NCI-H1417 (cell line): ENCODE data around the gene GINS2.

ENCODE experiments used
- DNase-seq, 3 experiments: peaks; one replicate each; lab custom pipeline; 2025; lab: John Stamatoyannopoulos, UW

Gene GINS2

DNA sequence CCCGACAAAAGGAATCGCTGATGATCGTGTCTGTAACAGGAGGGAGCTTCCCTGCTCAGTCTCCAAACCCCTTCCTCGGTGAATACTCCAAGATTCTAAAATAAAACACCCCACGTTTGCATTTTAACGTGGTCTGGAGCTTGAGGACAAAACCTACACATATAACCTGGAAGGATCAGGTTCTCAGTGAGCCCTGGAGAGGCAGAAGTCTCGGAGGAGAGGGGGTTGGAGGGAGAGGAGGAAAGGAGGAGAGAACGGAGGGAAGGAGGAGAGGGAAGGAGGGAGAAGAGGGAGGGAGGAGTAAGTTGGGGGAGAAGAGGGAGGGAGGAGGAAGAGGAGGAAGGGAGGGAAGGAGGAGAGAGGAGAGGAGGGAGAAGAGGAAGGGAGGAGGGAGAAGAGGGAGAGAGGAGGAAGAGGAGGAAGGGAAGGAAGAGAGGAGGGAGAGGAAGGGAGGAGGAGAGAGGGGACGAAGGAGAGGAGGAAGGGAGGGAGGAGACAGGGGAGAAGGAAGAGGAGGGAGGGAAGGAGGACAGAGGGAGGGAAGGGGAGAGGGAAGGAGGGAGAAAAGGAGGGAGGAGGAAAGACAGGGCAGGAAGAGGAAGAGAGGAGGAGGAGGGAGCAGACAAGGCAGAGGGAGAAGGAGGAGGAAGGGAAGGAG, 27.4 kb upstream of the GINS2 start:
- DNase-seq: no peak

DNA sequence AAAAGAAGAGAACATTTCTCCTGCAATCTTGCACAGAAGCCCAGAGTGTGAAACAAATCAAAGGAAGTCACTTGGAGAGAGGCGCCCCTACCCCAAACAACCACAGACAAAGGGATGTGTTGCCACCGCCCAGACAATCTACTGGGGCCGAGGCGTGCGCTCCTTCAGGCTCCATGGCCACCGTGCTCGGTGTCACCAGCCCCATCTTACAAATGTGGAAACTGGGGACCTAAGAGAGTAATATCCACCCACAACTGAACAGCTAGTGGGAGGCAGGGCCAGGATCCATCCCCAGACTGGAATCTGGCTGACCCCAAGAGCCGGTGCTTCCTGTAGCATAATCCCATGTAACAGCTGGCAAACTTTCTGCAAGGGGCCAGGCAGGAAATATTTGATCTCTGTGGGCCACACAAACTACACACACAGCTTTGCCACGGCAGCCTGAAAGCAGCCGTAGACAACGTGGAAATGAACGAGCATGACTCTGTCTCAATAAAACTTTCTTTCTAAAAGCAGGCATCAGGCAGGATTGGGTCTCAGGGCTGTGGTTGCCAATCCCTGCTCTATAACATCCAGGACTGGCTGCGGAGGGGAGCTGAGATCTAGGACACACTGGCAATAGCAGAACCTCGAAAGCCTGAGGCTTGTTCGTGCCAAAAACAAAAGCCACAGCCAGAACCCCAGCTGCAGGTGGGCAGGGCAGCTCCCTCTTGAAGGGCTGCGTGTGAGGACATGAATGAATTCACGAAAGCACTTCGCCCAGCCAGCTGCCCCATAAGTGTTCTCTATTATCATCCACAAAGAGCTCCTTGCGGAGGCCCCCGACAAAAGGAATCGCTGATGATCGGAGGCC, 26.6 kb upstream of the GINS2 start:
- DNase-seq: peak; percentile 85 to 96 (median 87)

DNA sequence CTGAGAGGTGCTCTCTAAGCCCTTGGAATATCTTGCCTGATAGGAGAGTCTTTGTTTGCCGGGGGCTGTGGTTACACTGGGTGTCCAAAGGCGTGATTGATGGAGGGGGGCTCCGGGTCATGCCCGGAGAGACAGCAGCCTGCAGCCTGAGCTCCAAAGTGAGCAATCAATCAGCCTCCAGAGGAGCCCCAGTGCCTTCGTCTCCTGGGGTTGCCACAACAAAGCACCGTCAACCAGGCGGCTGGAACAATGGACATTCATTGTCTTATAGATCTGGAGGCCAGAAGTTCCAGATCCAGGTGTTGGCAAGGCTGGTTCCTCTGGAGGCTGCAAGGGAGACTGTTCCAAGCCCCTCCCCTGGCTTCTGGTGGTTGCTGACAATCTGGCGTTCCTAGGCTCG, 24.0 kb upstream of the GINS2 start:
- DNase-seq: peak in 2 of 3 experiments; percentile 7 to 33

DNA sequence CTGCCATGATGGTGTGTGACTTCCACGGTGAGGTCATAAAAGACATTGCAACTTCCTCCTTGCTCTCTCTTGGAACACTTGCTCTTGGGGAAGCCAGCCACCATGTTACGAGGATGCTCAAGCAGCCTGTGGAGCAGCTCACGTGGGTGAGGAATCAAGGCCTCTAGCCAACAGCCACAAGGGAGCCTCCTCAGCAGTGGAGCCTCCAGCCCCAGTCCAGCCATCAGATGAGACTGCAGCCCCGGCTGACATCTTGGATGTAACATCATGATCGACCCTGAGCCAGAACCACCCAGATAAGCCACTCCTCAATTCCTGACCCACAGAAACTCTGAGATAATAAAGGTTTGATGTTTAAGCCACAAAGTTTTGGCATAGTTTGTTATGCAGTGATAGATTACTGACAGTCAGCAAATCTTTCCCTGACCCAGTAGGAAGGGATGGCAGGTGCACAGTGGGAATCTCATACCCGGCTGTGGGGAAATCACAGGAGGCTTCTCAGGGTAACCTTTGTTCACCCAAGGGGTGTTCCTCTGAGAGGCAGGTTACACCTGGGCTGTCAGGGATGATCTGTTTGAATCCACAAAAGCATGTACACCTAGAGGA, 23.3 kb upstream of the GINS2 start:
- no peak for DNase-seq

DNA sequence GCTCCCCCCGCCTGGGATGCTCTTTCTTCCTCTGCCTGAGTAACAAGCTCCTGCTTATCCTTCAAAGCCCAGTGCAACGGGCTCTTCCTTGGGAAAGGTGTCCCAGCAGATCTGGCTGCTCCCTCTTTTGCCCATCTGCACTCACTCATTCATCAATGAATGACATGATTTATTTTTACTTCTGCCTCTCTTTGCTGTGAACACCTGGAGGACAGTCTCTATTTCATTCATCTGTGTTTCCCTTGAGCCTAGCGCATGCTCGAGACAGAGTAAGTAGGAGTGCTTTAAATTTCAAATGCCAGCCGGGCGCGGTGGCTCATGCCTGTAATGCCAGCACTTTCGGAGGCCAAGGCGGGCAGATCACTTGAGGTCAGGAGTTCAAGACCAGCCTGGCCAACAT, 22.0 kb upstream of the GINS2 start:
- peak in 2 of 3 experiments; percentile 71 to 88 for DNase-seq

DNA sequence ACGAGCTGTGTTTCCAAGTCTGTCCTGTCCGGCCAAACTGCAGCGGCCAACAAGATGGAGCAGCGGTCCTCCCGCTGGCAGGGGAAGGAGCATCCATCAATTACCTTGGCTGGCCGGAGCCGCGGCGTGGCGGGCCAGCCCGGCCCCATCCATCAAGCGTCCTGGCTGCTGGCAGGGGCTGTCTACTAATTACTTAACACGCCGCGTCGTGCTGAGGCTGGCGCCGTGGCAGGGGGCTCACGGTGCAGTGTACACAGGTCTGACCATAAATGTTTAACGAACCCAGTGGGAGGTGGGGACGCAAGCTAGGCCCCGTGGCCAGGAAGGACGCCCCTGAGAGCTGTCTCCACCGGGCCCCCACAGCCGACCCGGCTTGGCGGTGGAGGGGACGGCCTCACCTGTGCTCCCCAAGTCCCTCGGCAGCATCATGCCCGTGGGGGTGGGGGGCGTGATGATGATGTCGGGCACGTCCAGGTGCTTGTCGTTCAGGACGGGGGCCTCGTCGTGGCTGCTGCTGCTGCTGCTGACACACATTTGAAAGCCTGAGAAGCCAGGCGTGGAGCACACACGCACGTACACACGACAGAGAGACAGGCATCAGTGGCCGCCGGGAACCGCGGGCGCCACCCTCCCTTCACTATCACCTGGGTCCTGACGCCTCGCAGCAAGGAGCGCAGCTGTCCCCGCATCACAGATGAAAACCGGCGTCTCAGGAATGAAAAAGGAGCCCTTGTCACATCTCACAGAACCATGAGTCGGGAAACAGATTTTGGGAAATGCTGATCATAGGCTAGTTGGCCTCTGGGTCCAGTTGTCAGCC, 21.2 kb upstream of the GINS2 start:
- DNase-seq: peak; percentile 38 to 96 (median 87)

DNA sequence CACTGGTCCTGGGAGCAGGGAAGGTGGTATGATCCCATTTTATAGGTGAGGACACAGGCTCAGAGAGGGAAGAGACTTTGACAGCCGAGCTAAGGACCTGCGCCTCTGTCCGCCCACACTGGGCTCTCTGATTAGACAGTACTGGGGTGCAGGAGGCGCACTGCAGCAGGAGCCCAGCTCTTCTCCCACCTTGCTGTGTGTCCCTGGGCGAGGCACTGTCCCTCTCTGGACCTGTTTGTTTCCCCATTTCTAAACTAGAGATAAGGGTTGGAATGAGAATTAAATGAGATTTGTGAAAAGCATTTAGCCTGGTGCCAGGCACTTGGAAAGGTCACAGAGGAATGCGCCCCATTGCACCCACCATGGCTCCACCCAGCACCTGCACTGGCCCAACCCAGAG, 19.6 kb upstream of the GINS2 start:
- DNase-seq: no peak

DNA sequence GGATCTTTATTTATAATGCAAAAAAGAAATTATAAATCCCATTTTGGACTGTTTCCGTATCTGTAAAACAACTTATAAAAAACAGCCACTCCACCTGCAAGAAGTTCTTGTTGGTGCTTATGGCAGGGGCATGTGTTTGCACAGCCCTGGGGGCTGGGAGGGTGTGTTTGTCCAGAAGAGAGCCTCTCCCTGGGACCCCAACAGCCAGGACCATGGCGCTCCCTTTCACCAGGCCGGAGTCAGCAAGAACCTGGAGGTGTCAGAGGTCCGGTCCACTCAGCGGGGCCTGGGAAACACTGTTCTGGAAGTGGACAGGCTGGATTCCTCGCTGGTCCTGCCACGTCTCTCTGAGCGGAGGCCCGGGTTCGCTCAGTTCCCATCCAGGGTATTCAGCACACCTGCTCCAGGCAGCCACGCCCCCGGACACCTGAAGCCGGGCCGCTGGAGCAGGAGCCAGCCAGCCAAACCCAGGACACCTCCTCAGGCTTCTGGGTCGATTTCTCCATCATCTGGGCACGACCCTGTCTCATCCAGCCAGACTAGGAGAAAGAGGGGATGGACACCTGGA, 18.9 kb upstream of the GINS2 start:
- peak; percentile 43 to 73 (median 45) for DNase-seq

DNA sequence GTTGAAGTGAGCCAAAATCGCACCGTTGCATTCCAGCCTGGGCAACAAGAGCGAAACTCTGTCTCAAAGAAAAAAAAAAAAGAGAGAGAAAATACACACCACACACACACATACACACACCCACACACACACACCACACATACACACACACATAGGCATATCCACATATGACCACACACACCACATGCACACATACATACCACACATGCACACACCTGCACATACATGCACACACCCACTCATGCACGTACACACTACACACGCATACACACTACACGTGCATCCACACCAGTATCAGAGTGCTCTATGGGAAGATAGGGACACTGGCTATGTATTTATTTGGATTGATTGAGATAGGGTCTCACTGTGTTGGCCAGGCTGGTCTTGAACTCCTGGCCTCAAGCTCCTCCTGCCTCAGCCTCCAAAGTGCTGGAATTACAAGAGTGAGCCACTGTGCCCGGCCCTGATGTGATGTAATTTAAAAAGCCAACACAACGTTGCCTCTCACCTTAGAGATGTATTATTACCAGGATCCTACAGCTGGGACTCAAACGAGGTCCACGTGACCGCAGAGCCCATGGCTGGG, 17.8 kb upstream of the GINS2 start:
- no peak for DNase-seq

DNA sequence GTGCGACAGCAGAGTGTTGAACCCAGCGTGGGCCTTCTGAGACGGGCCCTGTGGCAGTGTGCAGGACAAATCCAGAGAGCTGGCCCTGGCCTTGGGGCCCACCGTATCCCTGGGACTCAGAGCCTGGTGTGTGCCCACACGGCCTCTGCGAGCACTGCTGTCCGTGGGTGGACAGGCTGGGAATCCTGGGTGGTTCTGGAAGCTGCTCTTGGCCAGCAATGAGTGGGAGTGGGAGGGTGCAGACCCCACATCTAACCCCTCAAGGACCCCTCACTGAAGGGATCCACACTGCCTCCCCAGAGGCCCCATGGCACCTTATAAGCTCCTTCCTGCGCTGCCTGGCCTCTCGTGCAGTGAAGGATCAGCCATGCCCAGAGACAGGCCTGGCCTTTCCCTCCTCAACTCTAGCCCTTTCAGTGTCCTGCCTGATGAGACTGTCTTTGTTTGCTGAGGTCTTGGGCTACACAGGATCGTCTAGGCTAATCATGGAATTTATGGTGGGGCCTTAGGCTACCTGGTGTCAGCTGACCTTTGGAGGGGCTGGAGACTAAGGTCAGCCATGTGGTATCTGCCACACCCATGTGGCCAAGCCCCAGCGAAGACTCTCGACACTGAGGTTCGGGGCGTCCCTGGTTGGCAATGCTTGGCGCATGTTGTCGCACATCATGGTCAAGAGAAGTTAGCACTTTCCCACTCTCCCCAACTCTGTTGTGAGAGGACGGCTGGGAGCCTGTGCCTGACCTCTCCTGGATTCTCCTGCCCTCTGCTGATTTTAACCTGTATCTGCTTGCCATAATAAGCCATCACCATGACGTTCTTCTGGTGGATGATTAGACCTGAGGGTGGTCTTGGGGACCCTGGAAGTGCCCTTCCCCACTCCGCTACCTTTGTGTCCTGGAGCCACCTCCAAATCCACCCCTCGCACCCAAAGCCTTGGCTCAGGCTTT, 16.4 kb upstream of the GINS2 start:
- DNase-seq: no peak

DNA sequence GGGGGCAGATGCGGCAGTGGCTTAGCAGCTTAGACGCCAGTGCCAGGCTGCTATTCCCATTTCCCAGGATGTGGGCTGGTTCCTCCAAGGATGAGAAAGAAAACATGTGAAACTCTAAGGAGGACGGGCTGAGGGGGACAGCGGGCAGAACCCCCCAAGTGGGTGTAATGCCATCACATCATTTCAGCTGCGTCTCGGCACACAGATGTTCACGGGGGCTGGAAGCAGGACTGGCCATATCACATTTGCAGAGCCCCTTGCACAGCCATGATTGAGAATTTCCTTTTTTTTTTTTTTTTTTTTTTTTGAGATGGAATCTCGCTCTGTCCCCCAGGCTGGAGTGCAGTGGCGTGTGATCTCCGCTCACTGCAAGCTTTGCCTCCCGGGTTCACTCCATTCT, 15.3 kb upstream of the GINS2 start:
- DNase-seq: no peak

DNA sequence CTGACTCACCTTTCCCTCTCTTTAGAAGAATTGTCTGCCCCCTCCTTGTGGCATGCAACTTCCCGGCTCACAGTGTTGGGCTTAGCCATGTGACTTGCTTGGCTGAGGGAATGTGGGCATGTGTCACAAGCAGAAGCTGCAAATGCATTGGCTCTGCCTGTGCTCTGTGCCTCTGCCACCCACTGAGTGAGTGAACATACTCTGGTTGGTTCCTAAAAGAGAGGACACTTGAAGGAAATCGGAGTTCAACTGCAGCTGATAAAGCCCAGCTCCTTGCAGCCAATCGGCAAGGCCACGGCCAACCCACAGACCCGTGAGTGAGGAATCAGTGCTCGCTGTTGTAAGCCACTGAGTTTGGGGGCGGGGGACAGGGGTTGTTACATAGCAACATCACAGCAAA, 10.9 kb upstream of the GINS2 start:
- DNase-seq: no peak

DNA sequence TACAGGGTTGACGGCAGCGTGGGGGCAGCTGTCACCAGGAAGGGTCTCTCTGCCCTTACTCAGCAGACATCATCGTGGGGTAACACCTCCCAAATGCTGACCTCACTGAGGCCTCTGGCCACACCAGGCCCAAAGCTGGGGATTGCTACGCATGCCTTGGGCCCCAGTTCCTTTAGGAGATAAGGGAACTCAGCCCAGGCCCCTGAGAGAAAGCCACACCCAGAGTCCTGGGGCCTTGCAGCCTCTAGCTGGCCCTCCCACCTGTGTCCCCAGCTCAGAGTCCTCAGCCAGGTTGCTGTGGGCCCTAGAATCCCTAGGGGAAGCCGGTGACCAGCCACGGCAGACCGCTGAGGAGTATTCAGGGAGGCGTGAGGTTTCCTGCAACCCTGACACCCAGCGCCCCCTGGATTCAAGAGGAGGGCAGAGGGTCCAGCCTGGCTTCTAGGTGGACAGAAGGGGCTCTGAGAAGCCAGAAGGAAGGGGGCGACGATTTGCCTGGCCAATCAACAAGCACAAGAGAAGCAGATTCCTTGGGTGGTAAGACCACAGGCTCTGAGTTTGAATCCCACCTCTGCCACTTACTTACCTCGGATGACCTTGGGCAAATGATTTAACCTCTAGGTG, 10.3 kb upstream of the GINS2 start:
- DNase-seq: no peak

DNA sequence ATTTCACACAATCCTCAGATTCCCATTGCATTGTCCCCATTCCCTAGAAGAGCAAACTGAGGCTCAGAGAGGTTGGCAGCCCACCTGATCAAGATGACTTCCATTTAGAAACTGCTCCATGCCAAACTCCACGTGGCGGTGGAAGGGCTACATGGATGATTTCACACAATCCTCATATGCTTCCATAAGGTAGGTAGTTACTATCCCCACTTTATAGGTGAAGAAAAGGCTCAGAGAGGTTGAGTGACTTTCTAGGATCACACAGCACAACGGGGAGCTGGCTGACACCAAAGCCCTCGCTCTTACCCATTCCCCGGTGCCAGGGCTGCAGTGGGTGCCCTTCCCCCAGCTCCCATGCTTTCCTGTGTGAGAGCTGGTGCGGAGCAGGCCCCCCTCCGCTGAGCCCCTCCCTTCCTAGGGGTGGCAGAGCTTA, 9.7 kb upstream of the GINS2 start:
- DNase-seq: no peak

DNA sequence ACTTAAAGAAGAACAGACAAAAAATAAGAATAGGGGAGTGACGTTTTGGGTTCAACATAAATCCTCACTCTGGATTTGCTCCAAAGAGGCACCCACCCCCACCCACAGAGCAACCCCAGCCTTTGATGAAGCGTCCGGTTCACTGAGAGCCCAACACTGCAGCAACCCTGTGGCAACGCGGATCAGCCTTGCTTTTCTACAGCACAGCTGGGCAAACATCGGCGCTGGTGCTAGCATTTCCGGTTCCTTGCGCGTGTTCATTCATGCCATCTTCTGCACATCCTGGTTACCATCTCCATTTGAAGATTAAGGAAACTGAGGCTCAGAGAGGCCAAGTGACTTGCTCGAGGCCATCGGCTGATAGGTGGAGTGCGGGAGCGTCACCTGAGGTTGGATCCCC, 8.7 kb upstream of the GINS2 start:
- peak in 2 of 3 experiments; percentile 58 to 69 for DNase-seq

DNA sequence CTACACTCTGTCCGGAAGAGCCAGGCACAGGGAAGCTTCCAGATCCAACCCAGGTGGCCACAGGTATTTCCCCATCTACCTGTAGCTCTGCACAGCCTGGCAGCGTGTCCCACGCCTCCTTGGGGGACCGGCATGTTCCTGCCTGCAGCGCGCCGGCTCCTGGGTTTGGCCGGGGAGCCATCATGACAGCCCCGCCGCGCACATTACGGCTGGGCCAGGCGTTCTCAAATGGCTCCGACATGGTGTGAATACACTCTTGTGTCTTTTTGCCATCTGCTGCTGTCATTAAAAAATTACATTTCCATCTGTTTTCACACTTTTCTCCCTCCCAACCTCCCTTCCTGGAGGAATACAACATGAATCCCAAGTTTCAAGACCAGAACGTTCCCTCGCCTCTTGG, 8.0 kb upstream of the GINS2 start:
- DNase-seq: no peak

DNA sequence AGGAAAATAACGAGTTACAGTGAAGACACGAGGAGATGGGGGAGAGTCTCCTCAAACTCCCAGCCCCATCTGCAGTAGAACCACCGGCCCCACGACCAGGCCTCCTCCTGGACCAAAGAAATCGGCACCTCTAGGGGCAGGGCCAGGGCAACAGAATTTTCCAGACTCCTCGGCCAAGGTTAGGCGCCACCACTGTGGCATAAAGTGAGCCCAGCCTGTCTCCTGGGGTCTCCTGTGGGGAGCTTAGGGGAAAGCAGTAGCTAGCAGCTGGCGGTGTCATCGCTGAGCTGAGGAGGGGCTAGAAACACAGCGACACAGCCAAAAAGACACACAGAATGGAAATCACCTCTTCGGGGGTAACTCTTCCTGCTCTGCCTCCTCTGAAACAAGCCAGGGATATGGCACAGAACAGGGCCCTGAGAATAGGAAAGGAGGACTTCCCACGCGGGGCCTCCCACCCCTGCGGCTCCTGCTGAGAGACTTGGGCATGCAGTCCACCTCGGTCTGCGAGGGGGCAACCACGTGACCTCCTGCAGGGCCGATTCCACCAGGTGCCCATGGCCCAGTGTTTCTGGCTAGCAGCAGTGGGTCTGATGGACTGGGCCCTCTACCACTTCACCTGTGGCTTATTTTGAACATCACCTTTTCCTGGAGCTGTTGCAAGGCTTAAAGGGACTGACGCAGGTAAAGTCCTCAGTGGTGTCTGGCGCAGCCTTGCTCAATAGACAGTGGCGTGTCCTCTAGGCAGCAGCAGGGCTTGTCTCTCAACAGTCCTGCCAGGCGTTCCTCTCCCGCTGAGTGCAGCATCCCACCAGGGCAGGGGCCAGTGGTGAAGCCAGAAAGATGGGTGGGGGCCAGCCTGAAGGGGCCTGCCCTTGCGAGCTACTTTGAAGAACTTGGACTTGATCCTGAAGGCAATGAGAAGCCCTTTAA, 6.7 kb upstream of the GINS2 start:
- DNase-seq: no peak

DNA sequence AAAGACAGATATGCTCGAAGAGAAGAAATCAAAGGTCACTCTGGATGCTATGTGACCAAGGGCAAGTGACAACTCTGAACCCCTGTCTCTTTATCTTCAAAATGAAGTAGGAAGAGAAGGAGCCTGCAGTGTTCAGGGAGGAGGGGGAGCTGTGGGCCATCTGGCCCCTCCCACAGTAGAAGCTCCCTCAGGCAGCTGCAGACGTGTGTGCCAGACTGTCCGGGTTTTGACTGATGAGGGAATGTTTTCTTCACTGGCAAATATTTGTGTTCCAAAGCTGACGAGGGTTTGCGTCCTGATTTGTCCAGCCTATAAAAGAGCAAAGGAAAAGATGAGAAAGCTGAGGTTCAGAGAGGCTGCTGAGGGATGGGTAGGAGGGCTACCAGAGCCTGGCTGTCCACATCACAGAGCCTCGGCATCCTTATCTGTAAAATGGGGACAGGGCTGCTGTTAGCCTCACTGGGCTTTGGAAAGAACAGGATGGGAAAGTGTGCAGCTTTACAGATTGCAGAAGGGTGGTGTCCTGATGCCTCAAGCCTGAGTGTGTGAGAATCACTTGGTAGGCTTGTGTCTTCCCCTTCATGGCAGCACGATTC, 1.8 kb upstream of the GINS2 start:
- DNase-seq: peak; percentile 40 to 78 (median 53)
